SK-N-SH treated with all-trans-retinoic acid at 6 μM for 48 hours (cell line): ENCODE data around the gene MAP7.

ENCODE experiments used
- ESRRG ChIP-seq: fragments of 250-450 bp; sonication (Bioruptor Pico); IDR thresholded peaks from 2 replicates; pipeline ENCODE4 v1.6.1; 2021; ENCODE audit warnings: mild to moderate bottlenecking
- ISL1 ChIP-seq: fragments of 250-450 bp; sonication (Bioruptor Pico); IDR thresholded peaks from 2 replicates; pipeline ENCODE4 v2.1.2; 2022; ENCODE audit warnings: mild to moderate bottlenecking, moderate library complexity
- TCF4 ChIP-seq: fragments of 250-450 bp; sonication (Bioruptor Pico); IDR thresholded peaks from 2 replicates; pipeline ENCODE4 v1.8.0; 2021; ENCODE audit warnings: mild to moderate bottlenecking, moderate library complexity, borderline replicate concordance
- TF ChIP-seq, protein P1 (sequence below): fragments of 250-450 bp; sonication (Bioruptor Pico); IDR thresholded peaks from 2 replicates; pipeline ENCODE4 v1.8.0; 2020; ENCODE audit warnings: mild to moderate bottlenecking, moderate library complexity, borderline replicate concordance

DNA sequence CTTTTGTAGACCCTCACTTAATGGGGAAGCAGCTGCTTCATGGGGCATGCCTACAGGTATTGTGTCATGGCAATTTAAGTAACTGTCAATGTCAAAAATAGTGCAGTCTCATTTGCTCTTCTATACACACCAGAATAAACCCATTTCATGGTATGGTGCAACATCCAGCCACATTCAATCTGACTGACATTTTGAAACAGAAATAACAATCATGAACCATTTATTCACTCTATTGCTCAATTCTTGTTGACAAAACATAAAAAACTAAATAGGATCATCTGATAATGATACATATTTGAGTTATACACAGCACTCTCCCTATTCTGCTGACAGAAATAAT, 122.9 kb downstream of the MAP7 start:
- TF ChIP-seq ESRRG (CRISPR knock-in tag) (no peak), TCF4 (CRISPR knock-in tag) (no peak), ISL1 (CRISPR knock-in tag) (no peak)
- TF ChIP-seq, protein P1, sequence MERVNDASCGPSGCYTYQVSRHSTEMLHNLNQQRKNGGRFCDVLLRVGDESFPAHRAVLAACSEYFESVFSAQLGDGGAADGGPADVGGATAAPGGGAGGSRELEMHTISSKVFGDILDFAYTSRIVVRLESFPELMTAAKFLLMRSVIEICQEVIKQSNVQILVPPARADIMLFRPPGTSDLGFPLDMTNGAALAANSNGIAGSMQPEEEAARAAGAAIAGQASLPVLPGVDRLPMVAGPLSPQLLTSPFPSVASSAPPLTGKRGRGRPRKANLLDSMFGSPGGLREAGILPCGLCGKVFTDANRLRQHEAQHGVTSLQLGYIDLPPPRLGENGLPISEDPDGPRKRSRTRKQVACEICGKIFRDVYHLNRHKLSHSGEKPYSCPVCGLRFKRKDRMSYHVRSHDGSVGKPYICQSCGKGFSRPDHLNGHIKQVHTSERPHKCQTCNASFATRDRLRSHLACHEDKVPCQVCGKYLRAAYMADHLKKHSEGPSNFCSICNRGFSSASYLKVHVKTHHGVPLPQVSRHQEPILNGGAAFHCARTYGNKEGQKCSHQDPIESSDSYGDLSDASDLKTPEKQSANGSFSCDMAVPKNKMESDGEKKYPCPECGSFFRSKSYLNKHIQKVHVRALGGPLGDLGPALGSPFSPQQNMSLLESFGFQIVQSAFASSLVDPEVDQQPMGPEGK (CRISPR knock-in tag) = no peak
